Measurements from ENCODE around the gene SOD1. TPM values are rescaled to one million over a fixed set of nuclear protein-coding genes. Genes with fewer than 3 reads are reported as not detected.
A peak's percentile ranks its signal among the peaks of the same experiment; 100 is the strongest.

The SOD1 gene
- total and polyA plus RNA-seq, 2 of the 13 experiments (the other 11 are each of a cell fraction or from before 2014, with no cell fraction given): 317 to 537 TPM

DNA sequence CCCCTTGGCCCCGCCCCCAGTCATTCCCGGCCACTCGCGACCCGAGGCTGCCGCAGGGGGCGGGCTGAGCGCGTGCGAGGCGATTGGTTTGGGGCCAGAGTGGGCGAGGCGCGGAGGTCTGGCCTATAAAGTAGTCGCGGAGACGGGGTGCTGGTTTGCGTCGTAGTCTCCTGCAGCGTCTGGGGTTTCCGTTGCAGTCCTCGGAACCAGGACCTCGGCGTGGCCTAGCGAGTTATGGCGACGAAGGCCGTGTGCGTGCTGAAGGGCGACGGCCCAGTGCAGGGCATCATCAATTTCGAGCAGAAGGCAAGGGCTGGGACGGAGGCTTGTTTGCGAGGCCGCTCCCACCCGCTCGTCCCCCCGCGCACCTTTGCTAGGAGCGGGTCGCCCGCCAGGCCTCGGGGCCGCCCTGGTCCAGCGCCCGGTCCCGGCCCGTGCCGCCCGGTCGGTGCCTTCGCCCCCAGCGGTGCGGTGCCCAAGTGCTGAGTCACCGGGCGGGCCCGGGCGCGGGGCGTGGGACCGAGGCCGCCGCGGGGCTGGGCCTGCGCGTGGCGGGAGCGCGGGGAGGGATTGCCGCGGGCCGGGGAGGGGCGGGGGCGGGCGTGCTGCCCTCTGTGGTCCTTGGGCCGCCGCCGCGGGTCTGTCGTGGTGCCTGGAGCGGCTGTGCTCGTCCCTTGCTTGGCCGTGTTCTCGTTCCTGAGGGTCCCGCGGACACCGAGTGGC is at the start of gene SOD1 (continued):
- TF ChIP-seq, protein P1, sequence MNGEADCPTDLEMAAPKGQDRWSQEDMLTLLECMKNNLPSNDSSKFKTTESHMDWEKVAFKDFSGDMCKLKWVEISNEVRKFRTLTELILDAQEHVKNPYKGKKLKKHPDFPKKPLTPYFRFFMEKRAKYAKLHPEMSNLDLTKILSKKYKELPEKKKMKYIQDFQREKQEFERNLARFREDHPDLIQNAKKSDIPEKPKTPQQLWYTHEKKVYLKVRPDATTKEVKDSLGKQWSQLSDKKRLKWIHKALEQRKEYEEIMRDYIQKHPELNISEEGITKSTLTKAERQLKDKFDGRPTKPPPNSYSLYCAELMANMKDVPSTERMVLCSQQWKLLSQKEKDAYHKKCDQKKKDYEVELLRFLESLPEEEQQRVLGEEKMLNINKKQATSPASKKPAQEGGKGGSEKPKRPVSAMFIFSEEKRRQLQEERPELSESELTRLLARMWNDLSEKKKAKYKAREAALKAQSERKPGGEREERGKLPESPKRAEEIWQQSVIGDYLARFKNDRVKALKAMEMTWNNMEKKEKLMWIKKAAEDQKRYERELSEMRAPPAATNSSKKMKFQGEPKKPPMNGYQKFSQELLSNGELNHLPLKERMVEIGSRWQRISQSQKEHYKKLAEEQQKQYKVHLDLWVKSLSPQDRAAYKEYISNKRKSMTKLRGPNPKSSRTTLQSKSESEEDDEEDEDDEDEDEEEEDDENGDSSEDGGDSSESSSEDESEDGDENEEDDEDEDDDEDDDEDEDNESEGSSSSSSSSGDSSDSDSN (CRISPR knock-in tag; IDR thresholded peaks at IDR 0.05): peak; percentile 87
- TF ChIP-seq, protein P2, sequence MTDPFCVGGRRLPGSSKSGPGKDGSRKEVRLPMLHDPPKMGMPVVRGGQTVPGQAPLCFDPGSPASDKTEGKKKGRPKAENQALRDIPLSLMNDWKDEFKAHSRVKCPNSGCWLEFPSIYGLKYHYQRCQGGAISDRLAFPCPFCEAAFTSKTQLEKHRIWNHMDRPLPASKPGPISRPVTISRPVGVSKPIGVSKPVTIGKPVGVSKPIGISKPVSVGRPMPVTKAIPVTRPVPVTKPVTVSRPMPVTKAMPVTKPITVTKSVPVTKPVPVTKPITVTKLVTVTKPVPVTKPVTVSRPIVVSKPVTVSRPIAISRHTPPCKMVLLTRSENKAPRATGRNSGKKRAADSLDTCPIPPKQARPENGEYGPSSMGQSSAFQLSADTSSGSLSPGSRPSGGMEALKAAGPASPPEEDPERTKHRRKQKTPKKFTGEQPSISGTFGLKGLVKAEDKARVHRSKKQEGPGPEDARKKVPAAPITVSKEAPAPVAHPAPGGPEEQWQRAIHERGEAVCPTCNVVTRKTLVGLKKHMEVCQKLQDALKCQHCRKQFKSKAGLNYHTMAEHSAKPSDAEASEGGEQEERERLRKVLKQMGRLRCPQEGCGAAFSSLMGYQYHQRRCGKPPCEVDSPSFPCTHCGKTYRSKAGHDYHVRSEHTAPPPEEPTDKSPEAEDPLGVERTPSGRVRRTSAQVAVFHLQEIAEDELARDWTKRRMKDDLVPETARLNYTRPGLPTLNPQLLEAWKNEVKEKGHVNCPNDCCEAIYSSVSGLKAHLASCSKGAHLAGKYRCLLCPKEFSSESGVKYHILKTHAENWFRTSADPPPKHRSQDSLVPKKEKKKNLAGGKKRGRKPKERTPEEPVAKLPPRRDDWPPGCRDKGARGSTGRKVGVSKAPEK (CRISPR knock-in tag; IDR thresholded peaks at IDR 0.05; ENCODE audit: borderline replicate concordance): peak; percentile 70; the same call in 1 of the 2 replicates
- no peak for TF ChIP-seq STAT5B (CRISPR knock-in tag; IDR thresholded peaks at IDR 0.05)
- TF ChIP-seq, protein P3, sequence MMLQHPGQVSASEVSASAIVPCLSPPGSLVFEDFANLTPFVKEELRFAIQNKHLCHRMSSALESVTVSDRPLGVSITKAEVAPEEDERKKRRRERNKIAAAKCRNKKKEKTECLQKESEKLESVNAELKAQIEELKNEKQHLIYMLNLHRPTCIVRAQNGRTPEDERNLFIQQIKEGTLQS (CRISPR knock-in tag; IDR thresholded peaks at IDR 0.05): peak; percentile 61
- TF ChIP-seq ARNT2 (CRISPR knock-in tag; IDR thresholded peaks at IDR 0.05; ENCODE audit: low read depth): peak; percentile 93
- TF ChIP-seq CBX5 (CRISPR knock-in tag; IDR thresholded peaks at IDR 0.05; ENCODE audit: borderline replicate concordance): no peak
- TF ChIP-seq, protein P4, sequence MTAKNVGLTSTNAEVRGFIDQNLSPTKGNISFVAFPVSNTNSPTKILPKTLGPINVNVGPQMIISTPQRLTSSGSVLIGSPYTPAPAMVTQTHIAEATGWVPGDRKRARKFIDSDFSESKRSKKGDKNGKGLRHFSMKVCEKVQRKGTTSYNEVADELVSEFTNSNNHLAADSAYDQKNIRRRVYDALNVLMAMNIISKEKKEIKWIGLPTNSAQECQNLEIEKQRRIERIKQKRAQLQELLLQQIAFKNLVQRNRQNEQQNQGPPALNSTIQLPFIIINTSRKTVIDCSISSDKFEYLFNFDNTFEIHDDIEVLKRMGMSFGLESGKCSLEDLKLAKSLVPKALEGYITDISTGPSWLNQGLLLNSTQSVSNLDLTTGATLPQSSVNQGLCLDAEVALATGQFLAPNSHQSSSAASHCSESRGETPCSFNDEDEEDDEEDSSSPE (CRISPR knock-in tag; IDR thresholded peaks at IDR 0.05): peak; percentile 46; the same call in 1 of the 2 replicates
- 0 out of 2 replicates have a peak, but pooled peaks have one; percentile 74 for TF ChIP-seq CAMTA2 (CRISPR knock-in tag; IDR thresholded peaks at IDR 0.05; ENCODE audit: borderline replicate concordance)
- TF ChIP-seq ZBTB7B (CRISPR knock-in tag; IDR thresholded peaks at IDR 0.05): peak; percentile 62; the same call in 1 of the 2 replicates
- TF ChIP-seq PHB2 (IDR thresholded peaks at IDR 0.05; ENCODE audit: partially characterized antibody): no peak
- no peak; the same call in 1 of the 2 replicates for TF ChIP-seq JUND (CRISPR knock-in tag; IDR thresholded peaks at IDR 0.05)
- TF ChIP-seq ZNF230 (CRISPR knock-in tag; IDR thresholded peaks at IDR 0.05): peak; percentile 72; the same call in 1 of the 2 replicates
- TF ChIP-seq SNRNP70 (IDR thresholded peaks at IDR 0.05; ENCODE audit: low read depth, low read length): no peak
- TF ChIP-seq NFRKB (IDR thresholded peaks at IDR 0.05): no peak
- TF ChIP-seq ZMYM3 (CRISPR knock-in tag; IDR thresholded peaks at IDR 0.05): no peak
- peak; percentile 67; the same call in 1 of the 2 replicates for TF ChIP-seq TBX2 (CRISPR knock-in tag; IDR thresholded peaks at IDR 0.05; ENCODE audit: borderline replicate concordance)
- TF ChIP-seq ELF4 (CRISPR knock-in tag; IDR thresholded peaks at IDR 0.05; ENCODE audit: borderline replicate concordance): no peak
- no peak for TF ChIP-seq ZNF10 (CRISPR knock-in tag; IDR thresholded peaks at IDR 0.05; ENCODE audit: borderline replicate concordance, low read depth)
- peak; percentile 45; the same call in 1 of the 2 replicates for TF ChIP-seq KAT7 (CRISPR knock-in tag; IDR thresholded peaks at IDR 0.05; ENCODE audit: borderline replicate concordance)
- no peak; the same call in 1 of the 2 replicates for TF ChIP-seq SIX4 (CRISPR knock-in tag; IDR thresholded peaks at IDR 0.05)
- peak; percentile 73; the same call in 1 of the 2 replicates for TF ChIP-seq TSC22D2 (CRISPR knock-in tag; IDR thresholded peaks at IDR 0.05; ENCODE audit: borderline replicate concordance)
